Lower leg skin (tissue), 3 donors: Measurements from ENCODE around the gene MPST.

ENCODE experiments used
- CTCF ChIP-seq, 3 donors: fragments of 450-650 bp; IDR thresholded peaks; one replicate each; pipeline ENCODE4 v1.5.1; 2016; ENCODE audit warnings: antibody characterized with exemption in 3 of 3, mild to moderate bottlenecking in 3 of 3, moderate library complexity in 2 of 3
- POLR2A ChIP-seq, 2 donors: fragments of 450-650 bp; IDR thresholded peaks; one replicate each; pipeline ENCODE4 v1.6.1; 2016 to 2017; ENCODE audit warnings: antibody characterized with exemption in 2 of 2, mild to moderate bottlenecking in 1 of 2, moderate library complexity in 1 of 2

DNA sequence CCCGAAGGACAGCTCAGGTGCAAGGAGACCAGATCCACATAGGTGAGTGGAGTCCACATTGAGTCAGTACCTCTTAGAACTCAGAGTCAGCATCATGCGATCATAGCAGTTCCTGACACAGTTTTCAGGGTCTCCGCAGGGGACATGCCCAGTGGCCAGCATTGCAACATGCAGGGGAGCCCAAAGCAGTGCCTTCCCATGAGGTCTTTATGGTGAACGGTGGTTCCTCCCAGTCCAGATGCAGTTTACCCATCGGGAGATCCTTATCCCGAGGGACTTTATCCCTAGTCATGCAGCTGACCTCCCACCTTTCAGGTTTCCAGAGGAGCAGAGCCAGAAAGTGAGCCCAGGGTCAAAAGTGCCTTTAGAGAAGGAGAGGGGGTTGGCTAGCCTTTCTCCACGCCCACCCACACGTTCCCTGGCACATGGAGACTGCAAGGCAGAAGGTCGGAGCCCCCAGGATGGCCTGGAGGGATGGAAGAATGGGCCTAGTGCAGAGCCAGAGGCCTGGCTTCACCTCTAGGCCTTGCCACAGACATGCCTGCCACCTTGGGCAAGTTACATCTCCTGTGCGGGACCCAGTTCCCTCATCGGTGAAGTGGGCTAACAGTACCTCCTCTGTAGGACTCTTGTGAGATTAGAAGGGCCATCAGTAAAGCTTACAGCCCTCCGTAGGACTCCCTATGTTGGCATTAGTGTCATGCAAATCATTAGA lies 38.4 kb downstream of the MPST start:
- no peak for TF ChIP-seq POLR2A (IDR thresholded peaks at IDR 0.05)
- no peak for TF ChIP-seq CTCF (IDR thresholded peaks at IDR 0.05)
